ENCODE results near the gene ITSN2. TPM values are rescaled to one million over a fixed set of nuclear protein-coding genes. Genes with fewer than 3 reads are reported as not detected.

The ITSN2 gene
- total RNA-seq, 1 donor from 2014 or later, result 10.4 TPM

DNA sequence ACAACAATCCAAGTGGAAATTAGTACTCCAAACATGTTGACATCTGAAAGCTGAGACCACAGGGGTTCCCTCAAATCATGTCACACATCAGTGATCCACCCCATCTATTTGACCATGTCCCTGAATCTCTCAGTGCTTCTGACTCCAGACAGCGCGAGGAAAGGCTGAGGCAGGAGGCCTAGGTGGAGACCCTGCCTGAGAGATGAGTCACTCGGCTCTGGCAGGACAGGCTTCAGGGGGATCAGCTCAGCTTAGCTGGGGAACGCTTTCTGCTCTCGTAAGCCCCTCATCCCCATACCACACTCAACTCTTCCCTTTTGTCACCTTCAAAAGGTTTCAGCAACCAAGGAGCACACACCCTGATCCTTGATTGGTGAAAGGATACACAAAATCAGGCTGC, 191.3 kb downstream of the ITSN2 start:
- no peaks in the 10 kb centered on the region for H3K27me3 ChIP-seq
- no peak overlapping the region for H2AFZ ChIP-seq (replicated peaks)
- H3K4me1 ChIP-seq, result no peaks in the 10 kb centered on the region
- H3K79me2 ChIP-seq (ENCODE audit: low read depth), result no peaks in the 10 kb centered on the region
- H3F3A ChIP-seq (ENCODE audit: low read depth), result no peaks in the 10 kb centered on the region
- no peaks in the 10 kb centered on the region for H3K36me3 ChIP-seq
- no peaks in the 10 kb centered on the region for H3K9me3 ChIP-seq (ENCODE audit: low read depth)
- Mint-ChIP-seq H3K4me1 (peaks cover 6% of the 10 kb centered on the region), H3K36me3 (peaks cover 1% of the 10 kb centered on the region), H3K27ac (no peak overlapping the region), H3K27me3 (ENCODE audit: insufficient read depth, low read depth) (no peaks in the 10 kb centered on the region), H3K9me3 (peaks cover 2% of the 10 kb centered on the region), H3K4me3 (no peak overlapping the region)
- no peak overlapping the region for H3K4me2 ChIP-seq
- TF ChIP-seq EZH2 (IDR thresholded peaks at IDR 0.05), result no peak
- TF ChIP-seq EZH2phosphoT487 (IDR thresholded peaks at IDR 0.05), result no peak
- TF ChIP-seq, protein P1, sequence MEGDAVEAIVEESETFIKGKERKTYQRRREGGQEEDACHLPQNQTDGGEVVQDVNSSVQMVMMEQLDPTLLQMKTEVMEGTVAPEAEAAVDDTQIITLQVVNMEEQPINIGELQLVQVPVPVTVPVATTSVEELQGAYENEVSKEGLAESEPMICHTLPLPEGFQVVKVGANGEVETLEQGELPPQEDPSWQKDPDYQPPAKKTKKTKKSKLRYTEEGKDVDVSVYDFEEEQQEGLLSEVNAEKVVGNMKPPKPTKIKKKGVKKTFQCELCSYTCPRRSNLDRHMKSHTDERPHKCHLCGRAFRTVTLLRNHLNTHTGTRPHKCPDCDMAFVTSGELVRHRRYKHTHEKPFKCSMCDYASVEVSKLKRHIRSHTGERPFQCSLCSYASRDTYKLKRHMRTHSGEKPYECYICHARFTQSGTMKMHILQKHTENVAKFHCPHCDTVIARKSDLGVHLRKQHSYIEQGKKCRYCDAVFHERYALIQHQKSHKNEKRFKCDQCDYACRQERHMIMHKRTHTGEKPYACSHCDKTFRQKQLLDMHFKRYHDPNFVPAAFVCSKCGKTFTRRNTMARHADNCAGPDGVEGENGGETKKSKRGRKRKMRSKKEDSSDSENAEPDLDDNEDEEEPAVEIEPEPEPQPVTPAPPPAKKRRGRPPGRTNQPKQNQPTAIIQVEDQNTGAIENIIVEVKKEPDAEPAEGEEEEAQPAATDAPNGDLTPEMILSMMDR (IDR thresholded peaks at IDR 0.05), result no peak
- no peak for DNase-seq (ENCODE audit: low spot score)
- no peaks in the 10 kb centered on the region for H4K20me1 ChIP-seq (ENCODE audit: low read depth)
- no peak overlapping the region for H3K4me3 ChIP-seq
- H3K27ac ChIP-seq, result no peak overlapping the region
- no peak overlapping the region for H3K9ac ChIP-seq

DNA sequence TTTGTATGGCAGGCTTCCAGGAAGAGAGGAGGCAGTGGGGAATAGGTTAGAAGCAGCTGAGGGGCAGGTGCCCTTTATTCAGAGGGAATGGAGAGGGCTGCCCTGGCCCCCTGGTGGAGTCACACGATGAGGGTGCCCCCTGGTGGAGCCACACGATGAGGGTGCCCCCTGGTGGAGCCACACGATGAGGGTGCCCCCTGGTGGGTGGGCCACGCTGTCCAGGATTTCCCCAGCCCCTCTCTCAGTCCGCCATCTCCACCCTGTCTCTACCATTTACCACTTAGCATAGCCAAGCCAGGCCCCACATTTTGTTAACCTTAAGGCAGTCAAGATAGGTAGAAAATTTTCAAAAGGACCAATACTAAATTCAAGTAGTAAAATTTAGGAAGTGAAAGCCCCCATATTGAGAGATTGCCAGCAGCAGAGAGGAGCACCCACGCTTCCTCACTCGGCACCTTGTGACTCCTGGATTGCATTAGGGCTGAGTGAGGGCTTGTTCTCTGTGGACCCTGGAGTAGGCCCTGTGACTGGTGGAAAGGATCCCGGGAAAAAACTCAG, 195.8 kb downstream of the ITSN2 start:
- no peaks in the 10 kb centered on the region for H3K79me2 ChIP-seq (ENCODE audit: low read depth)
- no peaks in the 10 kb centered on the region for H3K4me1 ChIP-seq
- no peaks in the 10 kb centered on the region for H4K20me1 ChIP-seq (ENCODE audit: low read depth)
- H2AFZ ChIP-seq (replicated peaks), result no peak overlapping the region
- Mint-ChIP-seq H3K4me3 (no peak overlapping the region), H3K36me3 (peaks cover 2% of the 10 kb centered on the region), H3K4me1 (peaks cover 6% of the 10 kb centered on the region), H3K27ac (no peak overlapping the region), H3K27me3 (ENCODE audit: insufficient read depth, low read depth) (peaks cover 5% of the 10 kb centered on the region), H3K9me3 (peaks cover 12% of the 10 kb centered on the region)
- DNase-seq (ENCODE audit: low spot score), result peak; percentile 33
- no peak overlapping the region for H3K9ac ChIP-seq
- no peaks in the 10 kb centered on the region for H3F3A ChIP-seq (ENCODE audit: low read depth)
- no peak overlapping the region for H3K4me2 ChIP-seq
- no peak overlapping the region for H3K4me3 ChIP-seq
- TF ChIP-seq, protein P1 (IDR thresholded peaks at IDR 0.05), result peak; percentile 46
- no peak for TF ChIP-seq EZH2phosphoT487 (IDR thresholded peaks at IDR 0.05)
- no peaks in the 10 kb centered on the region for H3K27me3 ChIP-seq
- peaks cover 3% of the 10 kb centered on the region for H3K36me3 ChIP-seq
- no peak overlapping the region for H3K27ac ChIP-seq
- H3K9me3 ChIP-seq (ENCODE audit: low read depth), result peaks cover 8% of the 10 kb centered on the region

DNA sequence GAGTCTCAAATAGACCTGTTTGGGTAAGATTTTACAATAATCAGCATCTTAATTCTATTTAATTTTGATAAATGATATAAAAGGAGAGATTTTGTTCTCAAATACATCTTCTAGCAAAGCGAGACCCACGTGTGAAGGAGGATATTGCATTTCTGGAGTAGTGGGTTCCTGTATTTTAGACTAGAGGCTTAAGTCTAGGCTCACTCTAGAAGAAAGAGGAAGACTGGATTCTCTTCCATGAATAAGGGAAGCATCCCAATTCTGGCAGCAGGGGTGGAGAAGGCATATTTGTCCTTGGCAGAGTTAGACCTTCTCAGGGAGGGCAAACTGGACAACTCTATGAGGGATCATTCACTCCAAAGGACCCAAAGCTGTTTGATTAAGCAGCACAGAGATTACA, 196.7 kb downstream of the ITSN2 start:
- peaks cover 8% of the 10 kb centered on the region for H3K9me3 ChIP-seq (ENCODE audit: low read depth)

More for the DNA sequence above, 196.7 kb downstream of the ITSN2 start:
- no peak overlapping the region for H3K9ac ChIP-seq
- H3K4me3 ChIP-seq, result no peak overlapping the region
- no peak overlapping the region for H3K27ac ChIP-seq
- TF ChIP-seq, protein P1 (IDR thresholded peaks at IDR 0.05), result no peak
- TF ChIP-seq EZH2phosphoT487 (IDR thresholded peaks at IDR 0.05), result no peak
- TF ChIP-seq EZH2 (IDR thresholded peaks at IDR 0.05), result no peak
- H3K4me1 ChIP-seq, result no peaks in the 10 kb centered on the region
- Mint-ChIP-seq H3K9me3 (peaks cover 12% of the 10 kb centered on the region), H3K36me3 (peaks cover 6% of the 10 kb centered on the region), H3K27me3 (ENCODE audit: insufficient read depth, low read depth) (peaks cover 5% of the 10 kb centered on the region), H3K4me1 (no peaks in the 10 kb centered on the region), H3K4me3 (no peak overlapping the region), H3K27ac (no peak overlapping the region)
- no peaks in the 10 kb centered on the region for H4K20me1 ChIP-seq (ENCODE audit: low read depth)
- H3K4me2 ChIP-seq, result no peak overlapping the region
- no peak overlapping the region for H2AFZ ChIP-seq (replicated peaks)
- no peak for DNase-seq (ENCODE audit: low spot score)
- no peaks in the 10 kb centered on the region for H3K79me2 ChIP-seq (ENCODE audit: low read depth)
- no peaks in the 10 kb centered on the region for H3F3A ChIP-seq (ENCODE audit: low read depth)
- peaks cover 3% of the 10 kb centered on the region for H3K36me3 ChIP-seq
- no peaks in the 10 kb centered on the region for H3K27me3 ChIP-seq

Data from neural progenitor cell (in vitro differentiated cells).